Measurements from ENCODE around the gene AUH.

- TF ChIP-seq CTCF (IDR thresholded peaks at IDR 0.05) (no peak), EZH2 (IDR thresholded peaks at IDR 0.05; ENCODE audit: borderline replicate concordance, insufficient read depth, low read depth, low read length, poor library complexity, severe bottlenecking) (no peak)
Measured at GRCh38 chr9:91256235-91256634, 105.5 kb downstream of the AUH start.

Measured in B cell (primary cell).